DMS153 treated with DMSO at 0.1 percent for 48 hours (cell line): Measurements from ENCODE around the gene LAMA2.
"Not testable (repeated sequence)": the region's sequence is repeated elsewhere in the genome, so short reads cannot be mapped to it uniquely, and the experiment has no call there.

Source experiments
- DNase-seq: peaks from one replicate; lab custom pipeline; 2025; ENCODE audit not compliant: unreplicated experiment; lab: John Stamatoyannopoulos, UW

Gene LAMA2

GRCh38 chr6:129172279-129172995, 289.5 kb downstream of the LAMA2 start:
- DNase-seq, result not testable (repeated sequence)

GRCh38 chr6:129175066-129175465, 292.1 kb downstream of the LAMA2 start:
- no peak for DNase-seq

GRCh38 chr6:129177801-129178200, 294.9 kb downstream of the LAMA2 start:
- no peak for DNase-seq

GRCh38 chr6:129179283-129179682, 296.3 kb downstream of the LAMA2 start:
- DNase-seq, result no peak

GRCh38 chr6:129181001-129181400, 298.1 kb downstream of the LAMA2 start:
- no peak for DNase-seq

- no peak for DNase-seq
Observed at GRCh38 chr6:129183187-129183591, 300.3 kb downstream of the LAMA2 start.

- DNase-seq, result no peak
Observed at GRCh38 chr6:129183681-129184301, 300.9 kb downstream of the LAMA2 start.

GRCh38 chr6:129184324-129184723, 301.4 kb downstream of the LAMA2 start:
- no peak for DNase-seq

GRCh38 chr6:129184808-129185366, 301.9 kb downstream of the LAMA2 start:
- no peak for DNase-seq

GRCh38 chr6:129186988-129187387, 304.1 kb downstream of the LAMA2 start:
- no peak for DNase-seq

- DNase-seq, result no peak
Observed at GRCh38 chr6:129188306-129188705, 305.4 kb downstream of the LAMA2 start.

- no peak for DNase-seq
Observed at GRCh38 chr6:129188795-129189194, 305.9 kb downstream of the LAMA2 start.

GRCh38 chr6:129189266-129189665, 306.3 kb downstream of the LAMA2 start:
- no peak for DNase-seq

- DNase-seq, result no peak
Observed at GRCh38 chr6:129191235-129191634, 308.3 kb downstream of the LAMA2 start.

GRCh38 chr6:129192458-129192989, 309.6 kb downstream of the LAMA2 start:
- no peak for DNase-seq

GRCh38 chr6:129194306-129194941, 311.5 kb downstream of the LAMA2 start:
- no peak for DNase-seq

GRCh38 chr6:129195161-129195560, 312.2 kb downstream of the LAMA2 start:
- DNase-seq, result no peak

GRCh38 chr6:129195643-129196042, 312.7 kb downstream of the LAMA2 start:
- DNase-seq, result no peak

- DNase-seq, result no peak
Observed at GRCh38 chr6:129197154-129197553, 314.2 kb downstream of the LAMA2 start.

GRCh38 chr6:129200151-129200550, 317.2 kb downstream of the LAMA2 start:
- no peak for DNase-seq

- DNase-seq, result no peak
Observed at GRCh38 chr6:129203190-129203900, 320.4 kb downstream of the LAMA2 start.
